CD14-positive monocyte (primary cell): ENCODE data around the gene ZDHHC14. TPM values are rescaled to one million over a fixed set of nuclear protein-coding genes. Genes with fewer than 3 reads are reported as not detected.

Source experiments
- DNase-seq, 3 donors: peaks; one replicate each; pipeline ENCODE4 v3.0.0-alpha.2; 2011 to 2022
- H2AFZ ChIP-seq: 2 replicates; pipeline ENCODE4 v1.6.0; 2012; ENCODE audit warnings: mild to moderate bottlenecking, low read depth, low read length, inconsistent platforms; ENCODE audit not compliant: insufficient read depth, poor library complexity, severe bottlenecking
- H3K27ac ChIP-seq, 2 donors: 1 replicate in 1 of 2; 2 replicates in 1 of 2; pipeline ENCODE4 v1.5.1; 2012 to 2013; ENCODE audit warnings: low read length in 2 of 2, control low read depth in 1 of 2, inconsistent platforms in 1 of 2, low read depth in 1 of 2, mild to moderate bottlenecking in 1 of 2
- H3K27me3 ChIP-seq, 2 donors: one replicate each; pipeline versions ENCODE4 v1.6.0 to v1.6.1; 2011 to 2013; ENCODE audit warnings: low read length in 2 of 2; ENCODE audit not compliant: control insufficient read depth in 2 of 2, insufficient read depth in 2 of 2
- H3K36me3 ChIP-seq, 2 donors: replicated peaks in 1 of 2; 1 replicate in 1 of 2; 2 replicates in 1 of 2; pipeline versions ENCODE4 v1.5.1 to v1.6.1; 2012 to 2013; ENCODE audit warnings: low read length in 2 of 2, control low read depth in 1 of 2, inconsistent platforms in 1 of 2, mild to moderate bottlenecking in 1 of 2; ENCODE audit not compliant: insufficient read depth in 2 of 2, control insufficient read depth in 1 of 2
- H3K4me1 ChIP-seq, 2 donors: 1 replicate in 1 of 2; 2 replicates in 1 of 2; pipeline versions ENCODE4 v1.5.1 to v1.6.1; 2012 to 2013; ENCODE audit warnings: low read length in 2 of 2, control low read depth in 1 of 2, inconsistent platforms in 1 of 2, mild to moderate bottlenecking in 1 of 2, moderate library complexity in 1 of 2; ENCODE audit not compliant: insufficient read depth in 2 of 2, control insufficient read depth in 1 of 2
- H3K4me2 ChIP-seq: replicated peaks from 2 replicates; pipeline ENCODE3; 2012; ENCODE audit warnings: low read length, moderate library complexity, mild to moderate bottlenecking; ENCODE audit not compliant: poor library complexity, severe bottlenecking; ENCODE audit errors: extremely low read depth
- H3K4me3 ChIP-seq, 3 experiments: fragments of 200-600 bp in 1 of 3; sonication (generic) in 1 of 3; replicated peaks in 1 of 3; 1 replicate in 2 of 3; 2 replicates in 1 of 3; pipeline ENCODE4 v1.5.1; 2011 to 2013; ENCODE audit warnings: low read length in 3 of 3, mild to moderate bottlenecking in 3 of 3, control low read depth in 2 of 3, low read depth in 2 of 3, inconsistent platforms in 1 of 3, moderate library complexity in 1 of 3
- H3K79me2 ChIP-seq: 2 replicates; pipeline ENCODE4 v1.6.0; 2012; ENCODE audit warnings: mild to moderate bottlenecking, control low read depth, inconsistent platforms, low read length, moderate library complexity; ENCODE audit not compliant: insufficient read depth
- H3K9ac ChIP-seq: 2 replicates; pipeline ENCODE4 v1.6.0; 2017; ENCODE audit warnings: low read length, mild to moderate bottlenecking; ENCODE audit not compliant: insufficient read depth, poor library complexity, severe bottlenecking
- H3K9me3 ChIP-seq, 2 donors: replicated peaks in 1 of 2; 1 replicate in 1 of 2; 2 replicates in 1 of 2; pipeline versions ENCODE4 v1.5.1 to v1.6.1; 2012 to 2013; ENCODE audit warnings: low read length in 2 of 2, control low read depth in 1 of 2; ENCODE audit not compliant: control insufficient read depth in 1 of 2, insufficient read depth in 1 of 2
- H4K20me1 ChIP-seq: 2 replicates; pipeline ENCODE4 v1.6.0; 2012; ENCODE audit warnings: mild to moderate bottlenecking, low read length, control low read depth, moderate library complexity; ENCODE audit not compliant: insufficient read depth
- H3K27ac Mint-ChIP-seq, 7 donors: one replicate each; pipeline ENCODE4 v1.8.0; 2020; ENCODE audit warnings: mild to moderate bottlenecking in 7 of 7, mixed read lengths in 7 of 7, moderate library complexity in 6 of 7, inconsistent platforms in 2 of 7
- H3K27me3 Mint-ChIP-seq, 3 donors: one replicate each; pipeline ENCODE4 v1.8.0; 2021 to 2022; ENCODE audit warnings: low read depth in 3 of 3, mild to moderate bottlenecking in 3 of 3, mixed read lengths in 3 of 3, moderate library complexity in 3 of 3, inconsistent platforms in 1 of 3
- H3K36me3 Mint-ChIP-seq, 2 donors: one replicate each; pipeline ENCODE4 v1.8.0; 2020; ENCODE audit warnings: mixed read lengths in 2 of 2, inconsistent platforms in 1 of 2, mild to moderate bottlenecking in 1 of 2
- H3K4me1 Mint-ChIP-seq: one replicate; pipeline ENCODE4 v1.8.0; 2020; ENCODE audit warnings: mild to moderate bottlenecking, mixed read lengths
- H3K4me3 Mint-ChIP-seq, 2 donors: one replicate each; pipeline ENCODE4 v1.8.0; 2020; ENCODE audit warnings: mild to moderate bottlenecking in 2 of 2, mixed read lengths in 2 of 2, moderate library complexity in 1 of 2
- H3K9me3 Mint-ChIP-seq, 7 donors: one replicate each; pipeline ENCODE4 v1.8.0; 2020 to 2022; ENCODE audit warnings: mixed read lengths in 7 of 7, mild to moderate bottlenecking in 6 of 7, moderate library complexity in 6 of 7, inconsistent platforms in 2 of 7
- CTCF ChIP-seq: fragments of 200-600 bp; IDR thresholded peaks from one replicate; pipeline ENCODE4 v1.8.0; 2022; ENCODE audit warnings: antibody characterized with exemption, mild to moderate bottlenecking
- WGBS: methylation state at CpG from one replicate; pipeline ENCODE4 v1.1.5; 2013; ENCODE audit warnings: missing lambda C conversion rate; ENCODE audit not compliant: insufficient coverage; 5-methylcytosine and 5-hydroxymethylcytosine counted together
- intact Hi-C, 2 donors: fragments of 100-400 bp; cut with micrococcal nuclease; formaldehyde crosslinking; loops; one replicate each; pipeline versions ENCODE4 v1.15.0 to v1.15.1; 2023
- polyA plus RNA-seq, 3 donors: library from polyadenylated mRNA; depleted of rRNA in 1 of 3; unstranded in 2 of 3; stranded (reverse) in 1 of 3; fragments of 300-500 nt in 2 of 3; fragments of >200 nt in 1 of 3; fragmentation: Illumina TruSeq in 2 of 3; gene quantifications; 1 replicate in 2 of 3; 2 replicates in 1 of 3; pipeline ENCODE4 v1.2.3, GENCODE V29; 2012 to 2021

Gene ZDHHC14
- polyA plus RNA-seq, 3 donors: 0.30 to 1.7 (median 0.93) TPM

GRCh38 chr6:157550114-157550989, 169.4 kb downstream of the ZDHHC14 start:
- Mint-ChIP-seq H3K27me3 (peaks cover 0 to 2% (median 0%) of the 10 kb centered on the region in 3 donors), H3K4me1 (peaks cover 15% of the 10 kb centered on the region), H3K36me3 (peaks cover 3 to 5% of the 10 kb centered on the region in 2 donors), H3K9me3 (peaks cover 0 to 1% (median 0%) of the 10 kb centered on the region in 7 donors), H3K4me3 (peak overlapping the region in 1 of 2 donors; percentile 47), H3K27ac (peak overlapping the region in 3 of 7 donors; percentile 3 to 67 (median 47))
- Histone ChIP-seq H3K4me1 (peaks cover 16 to 21% of the 10 kb centered on the region in 2 donors), H3K36me3 (no peaks in the 10 kb centered on the region), H2AFZ (no peak overlapping the region), H3K79me2 (no peaks in the 10 kb centered on the region), H3K27me3 (no peaks in the 10 kb centered on the region), H3K9ac (no peak overlapping the region), H3K4me3 (no peak overlapping the region), H3K27ac (no peak overlapping the region), H3K4me2 (no peak overlapping the region), H3K9me3 (no peaks in the 10 kb centered on the region), H4K20me1 (no peaks in the 10 kb centered on the region)
- intact Hi-C loops: no loop called here
- DNase-seq: no peak
- 81% methylated on average over 8 of the region's 12 CpGs for WGBS
- TF ChIP-seq CTCF: no peak

- TF ChIP-seq CTCF: no peak
- Histone ChIP-seq H3K27me3 (no peaks in the 10 kb centered on the region), H3K9ac (no peak overlapping the region), H3K4me3 (no peak overlapping the region), H3K79me2 (no peaks in the 10 kb centered on the region), H3K27ac (no peak overlapping the region), H2AFZ (no peak overlapping the region), H3K36me3 (no peaks in the 10 kb centered on the region), H3K9me3 (no peaks in the 10 kb centered on the region), H3K4me2 (no peak overlapping the region), H3K4me1 (peaks cover 16 to 21% of the 10 kb centered on the region in 2 donors), H4K20me1 (no peaks in the 10 kb centered on the region)
- Mint-ChIP-seq H3K27ac (peak overlapping the region in 1 of 7 donors; percentile 0), H3K9me3 (no peaks in the 10 kb centered on the region), H3K36me3 (peaks cover 2 to 3% of the 10 kb centered on the region in 2 donors), H3K27me3 (peaks cover 0 to 4% (median under 1%) of the 10 kb centered on the region in 3 donors), H3K4me3 (peak overlapping the region in 1 of 2 donors; percentile 47), H3K4me1 (peaks cover 15% of the 10 kb centered on the region)
- DNase-seq: peak in 1 of 3 donors; percentile 59
- WGBS: 80% methylated on average over 4 of the region's 6 CpGs
- intact Hi-C loops: no loop called here
These were observed 170.2 kb downstream of the ZDHHC14 start for GRCh38 chr6:157551041-157551832.
